Measurements from ENCODE around the gene KNCN.

Gene KNCN

DNA sequence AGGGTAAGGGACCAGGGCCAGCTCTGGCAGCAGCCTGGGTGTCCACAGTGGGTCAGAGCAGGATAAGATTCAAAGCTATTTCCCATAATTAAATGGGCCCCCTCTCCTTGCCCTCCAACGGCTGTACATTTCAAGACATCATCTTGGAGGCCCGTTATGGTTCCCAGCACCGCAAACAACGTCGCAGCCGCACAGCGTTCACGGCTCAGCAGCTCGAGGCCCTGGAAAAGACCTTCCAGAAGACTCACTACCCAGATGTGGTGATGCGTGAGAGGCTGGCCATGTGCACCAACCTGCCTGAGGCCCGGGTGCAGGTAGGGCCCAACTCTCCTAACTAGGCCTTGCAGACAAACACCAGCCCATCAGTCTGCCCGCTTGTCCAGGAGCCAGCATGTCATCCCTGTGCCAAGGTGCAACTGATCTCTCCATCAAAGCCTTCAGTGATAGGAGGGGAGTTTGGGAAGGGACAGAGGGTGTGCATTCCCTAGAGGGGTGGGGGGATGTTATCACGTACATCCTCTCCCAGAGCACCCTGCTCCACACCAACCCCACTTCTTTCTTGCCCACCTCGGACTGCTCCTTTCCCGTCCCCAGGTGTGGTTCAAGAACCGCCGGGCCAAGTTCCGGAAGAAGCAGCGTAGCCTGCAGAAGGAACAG lies 41.0 kb downstream of the KNCN start:
- Mint-ChIP-seq H3K27ac (no peak overlapping the region), H3K4me3 (no peak overlapping the region), H3K27me3 (peaks cover 4% of the 10 kb centered on the region), H3K36me3 (no peaks in the 10 kb centered on the region), H3K4me1 (no peaks in the 10 kb centered on the region), H3K9me3 (no peaks in the 10 kb centered on the region)

DNA sequence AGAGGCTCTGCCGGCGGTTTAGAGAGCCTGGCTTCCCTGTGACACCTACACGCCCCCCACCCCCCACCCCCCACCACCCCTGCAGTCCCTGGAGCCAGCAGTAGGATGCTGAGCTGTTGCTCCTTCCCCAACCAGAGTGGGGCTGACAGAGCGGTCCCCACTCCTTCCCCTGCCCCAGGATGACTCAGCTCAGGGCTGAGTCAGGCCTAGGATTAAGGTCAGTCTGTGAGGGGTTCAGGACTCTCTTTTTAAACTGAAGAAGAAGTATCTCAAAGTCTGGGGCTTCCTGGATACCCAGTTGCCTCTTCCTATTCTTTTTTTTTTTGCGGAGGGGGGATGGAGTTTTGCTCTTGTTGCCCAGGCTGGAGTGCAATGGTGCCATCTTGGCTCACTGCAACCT lies 42.7 kb downstream of the KNCN start:
- no peaks in the 10 kb centered on the region for H3K4me1 Mint-ChIP-seq
- no peaks in the 10 kb centered on the region for H3K36me3 Mint-ChIP-seq
- H3K4me3 Mint-ChIP-seq: no peak overlapping the region
- no peaks in the 10 kb centered on the region for H3K9me3 Mint-ChIP-seq
- no peak overlapping the region for H3K27ac Mint-ChIP-seq
- peaks cover 4% of the 10 kb centered on the region for H3K27me3 Mint-ChIP-seq

DNA sequence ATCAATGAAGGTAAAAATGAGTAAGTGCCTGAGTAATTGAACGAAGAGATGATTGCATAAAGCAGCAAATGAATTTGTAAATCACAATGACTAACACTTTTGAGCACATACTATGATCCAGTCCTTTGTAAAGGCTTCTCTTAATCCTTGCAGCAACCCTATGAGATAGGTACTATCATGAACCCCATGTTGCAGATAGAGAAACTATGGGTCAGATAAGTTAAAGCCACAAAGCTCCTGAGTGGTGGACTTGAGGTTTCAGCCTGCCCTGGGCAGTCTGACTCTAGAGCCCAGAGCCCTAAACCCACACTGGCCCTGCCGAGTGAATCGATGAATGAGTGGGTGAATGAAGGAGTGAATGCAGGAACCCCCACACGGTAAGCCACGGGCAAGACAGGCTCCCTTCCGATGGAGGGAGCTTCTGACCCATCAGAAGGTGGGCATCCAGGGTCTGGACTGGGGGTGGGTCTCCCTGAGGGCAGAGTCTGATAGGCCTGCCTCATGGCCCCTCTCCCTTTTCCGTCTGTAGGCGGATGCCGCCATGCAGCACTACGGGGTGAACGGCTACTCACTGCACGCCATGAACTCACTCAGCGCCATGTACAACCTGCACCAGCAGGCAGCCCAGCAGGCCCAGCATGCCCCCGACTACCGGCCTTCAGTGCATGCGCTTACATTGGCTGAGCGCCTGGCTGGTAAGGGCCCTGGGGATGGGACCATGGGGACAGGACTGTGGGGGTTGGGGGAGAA lies 44.8 kb downstream of the KNCN start:
- no peak overlapping the region for H3K4me3 Mint-ChIP-seq
- no peaks in the 10 kb centered on the region for H3K9me3 Mint-ChIP-seq
- H3K4me1 Mint-ChIP-seq: no peaks in the 10 kb centered on the region
- no peak overlapping the region for H3K27ac Mint-ChIP-seq
- no peaks in the 10 kb centered on the region for H3K36me3 Mint-ChIP-seq
- peaks cover 12% of the 10 kb centered on the region for H3K27me3 Mint-ChIP-seq

DNA sequence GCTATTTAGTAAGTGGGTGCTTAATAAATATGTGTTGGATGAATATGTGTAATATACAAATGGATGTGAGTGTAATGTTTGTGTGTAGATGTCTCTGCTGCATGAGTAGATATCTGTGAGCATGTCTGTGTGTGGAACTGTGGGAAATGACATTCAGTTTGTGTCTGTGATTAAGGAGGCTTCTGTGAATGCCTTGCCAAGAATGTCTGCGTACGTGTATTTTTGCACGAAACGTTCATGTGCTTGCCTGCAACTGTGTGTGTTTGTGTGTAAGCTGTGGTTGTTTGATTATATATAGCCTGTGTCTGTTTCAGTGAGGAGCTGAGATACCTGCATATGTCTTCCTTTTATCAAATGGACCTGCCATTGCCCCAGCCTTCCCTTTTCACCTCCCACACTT lies 48.0 kb downstream of the KNCN start:
- Mint-ChIP-seq H3K27ac (no peak overlapping the region), H3K36me3 (no peaks in the 10 kb centered on the region), H3K4me1 (no peaks in the 10 kb centered on the region), H3K9me3 (no peaks in the 10 kb centered on the region), H3K4me3 (no peak overlapping the region), H3K27me3 (peaks cover 12% of the 10 kb centered on the region)

DNA sequence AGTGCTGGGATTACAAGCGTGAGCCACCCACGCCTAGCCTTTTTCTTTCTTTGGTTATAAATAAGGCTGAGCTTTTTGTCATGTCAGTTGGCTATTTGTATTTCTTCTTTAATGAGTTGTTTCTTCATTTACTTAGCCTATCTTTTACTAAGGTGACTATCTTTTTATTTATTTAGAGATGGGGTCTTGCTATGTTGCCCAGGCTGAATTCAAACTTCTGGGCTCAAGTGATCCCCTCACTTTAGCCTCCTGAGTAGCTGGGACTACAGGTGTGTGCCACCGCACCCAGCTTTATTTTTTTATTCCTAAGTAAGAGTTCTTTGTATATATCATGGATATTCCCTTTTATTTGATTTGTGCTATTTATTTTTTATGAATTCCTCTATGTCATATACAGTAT lies 49.9 kb downstream of the KNCN start:
- Mint-ChIP-seq H3K27me3 (peaks cover 17% of the 10 kb centered on the region), H3K4me1 (no peaks in the 10 kb centered on the region), H3K4me3 (no peak overlapping the region), H3K36me3 (no peaks in the 10 kb centered on the region), H3K27ac (no peak overlapping the region), H3K9me3 (no peaks in the 10 kb centered on the region)

DNA sequence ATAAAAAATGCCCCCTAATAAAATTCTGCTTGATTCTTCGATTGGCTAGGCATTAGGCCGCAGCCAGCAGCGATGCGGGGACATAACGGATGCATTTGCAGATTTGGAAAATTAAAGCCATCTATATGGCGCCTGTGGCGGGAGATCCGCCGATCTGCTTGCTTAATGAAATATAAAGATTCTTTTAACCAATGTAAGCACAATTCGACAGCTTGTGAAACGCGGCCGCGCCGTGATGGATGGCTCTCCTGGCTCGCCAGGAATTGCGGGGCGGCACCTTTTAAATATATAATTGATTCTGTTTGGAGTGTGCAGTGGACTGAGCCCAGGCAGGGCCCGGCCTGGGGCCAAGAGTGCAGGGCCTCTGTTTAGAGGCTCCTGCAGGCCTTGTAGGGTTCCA lies 53.8 kb downstream of the KNCN start:
- H3K27me3 Mint-ChIP-seq: peaks cover 27% of the 10 kb centered on the region
- no peaks in the 10 kb centered on the region for H3K4me1 Mint-ChIP-seq
- H3K36me3 Mint-ChIP-seq: no peaks in the 10 kb centered on the region

DNA sequence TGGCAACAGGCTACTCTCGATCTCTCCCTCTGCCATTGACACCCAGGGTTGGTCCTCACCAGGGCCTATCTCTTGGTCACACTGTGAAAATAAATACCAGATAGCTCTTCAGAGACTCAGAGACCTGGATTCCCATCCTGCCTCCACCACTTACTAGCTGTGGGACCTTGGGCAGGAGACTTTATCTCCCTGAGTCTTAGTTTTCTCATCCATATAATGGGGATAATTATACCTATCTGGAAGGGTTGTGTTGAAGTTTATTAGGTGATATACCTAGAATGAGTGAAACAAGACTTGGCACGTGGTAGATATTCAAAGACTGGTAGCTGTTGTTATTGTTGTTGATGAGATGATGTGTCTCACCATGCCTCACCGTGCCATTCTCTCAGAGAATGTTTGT lies 54.4 kb downstream of the KNCN start:
- Mint-ChIP-seq H3K36me3 (no peaks in the 10 kb centered on the region), H3K4me3 (no peak overlapping the region), H3K4me1 (no peaks in the 10 kb centered on the region), H3K9me3 (no peaks in the 10 kb centered on the region), H3K27ac (no peak overlapping the region), H3K27me3 (peaks cover 29% of the 10 kb centered on the region)

More for the DNA sequence above, 53.8 kb downstream of the KNCN start:
- Mint-ChIP-seq H3K27ac (no peak overlapping the region), H3K9me3 (no peaks in the 10 kb centered on the region), H3K4me3 (no peak overlapping the region)

DNA sequence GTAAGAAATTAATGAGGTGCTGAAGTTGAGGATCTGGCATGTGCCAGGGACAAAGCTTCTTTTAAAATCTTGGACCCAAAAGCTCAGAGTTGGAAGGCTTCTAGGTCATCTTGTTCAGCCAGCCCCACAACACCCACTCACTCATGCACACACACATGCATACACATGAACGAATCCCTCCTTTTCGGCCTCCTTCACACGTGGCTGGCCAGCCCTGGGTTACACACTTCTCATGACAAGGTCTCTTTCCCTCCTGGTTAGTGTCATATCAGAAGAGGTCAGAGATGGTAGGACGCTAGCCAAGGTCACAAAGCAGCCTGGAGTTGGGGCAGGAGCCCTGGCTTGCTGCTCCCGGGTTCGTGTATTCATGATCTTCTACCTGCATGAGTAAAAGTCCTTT lies 54.9 kb downstream of the KNCN start:
- H3K4me3 Mint-ChIP-seq: no peak overlapping the region

DNA sequence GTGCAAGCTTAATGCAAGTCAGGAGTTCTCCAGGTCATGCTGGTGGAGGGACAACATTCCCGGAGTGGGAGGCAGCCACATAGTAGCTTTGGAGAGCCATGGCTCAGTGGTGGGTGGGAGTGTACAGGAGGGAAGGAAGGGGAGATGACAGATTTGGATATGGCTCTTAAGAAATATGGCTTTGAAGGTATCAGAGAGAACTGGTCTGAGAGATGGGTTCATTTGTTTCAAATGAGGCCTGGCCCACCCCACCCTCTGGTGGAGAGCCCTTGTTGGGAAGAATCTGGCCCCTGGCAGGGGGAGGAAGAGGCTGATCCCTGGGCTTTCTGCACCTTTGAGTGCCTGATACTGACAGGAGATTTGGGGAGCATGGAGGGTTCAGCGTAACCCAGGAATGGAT lies 55.7 kb downstream of the KNCN start:
- H3K9me3 Mint-ChIP-seq: no peaks in the 10 kb centered on the region
- peaks cover 35% of the 10 kb centered on the region for H3K27me3 Mint-ChIP-seq
- H3K27ac Mint-ChIP-seq: no peak overlapping the region
- no peaks in the 10 kb centered on the region for H3K4me1 Mint-ChIP-seq
- no peak overlapping the region for H3K4me3 Mint-ChIP-seq
- no peaks in the 10 kb centered on the region for H3K36me3 Mint-ChIP-seq

More for the DNA sequence above, 54.9 kb downstream of the KNCN start:
- Mint-ChIP-seq H3K4me1 (no peaks in the 10 kb centered on the region), H3K36me3 (no peaks in the 10 kb centered on the region), H3K27ac (no peak overlapping the region), H3K27me3 (peaks cover 34% of the 10 kb centered on the region), H3K9me3 (no peaks in the 10 kb centered on the region)
